Adrenal gland (tissue), 5 donors: ENCODE results near the gene STAT1.

ENCODE experiments used
- POLR2A ChIP-seq, 2 donors: fragments of 450-650 bp; IDR thresholded peaks; one replicate each; pipeline ENCODE4 v1.6.1; 2017; ENCODE audit warnings: antibody characterized with exemption in 2 of 2, mild to moderate bottlenecking in 2 of 2, moderate library complexity in 1 of 2
- TF ChIP-seq, protein P1 (sequence below), 6 experiments: fragments of 450-650 bp in 4 of 6; fragments of 200-600 bp in 2 of 6; sonication (generic) in 1 of 6; IDR thresholded peaks; 1 replicate in 5 of 6; 2 replicates in 1 of 6; pipeline versions ENCODE4 v1.5.1 to v1.8.0; 2016 to 2021; ENCODE audit warnings: antibody characterized with exemption in 6 of 6, mild to moderate bottlenecking in 2 of 6, moderate library complexity in 1 of 6
- donor health status: DM: no; HTN: no; CAD: no.

GRCh38 chr2:191013682-191013931 lies 364 bp downstream of the STAT1 start:
- TF ChIP-seq, protein P1, sequence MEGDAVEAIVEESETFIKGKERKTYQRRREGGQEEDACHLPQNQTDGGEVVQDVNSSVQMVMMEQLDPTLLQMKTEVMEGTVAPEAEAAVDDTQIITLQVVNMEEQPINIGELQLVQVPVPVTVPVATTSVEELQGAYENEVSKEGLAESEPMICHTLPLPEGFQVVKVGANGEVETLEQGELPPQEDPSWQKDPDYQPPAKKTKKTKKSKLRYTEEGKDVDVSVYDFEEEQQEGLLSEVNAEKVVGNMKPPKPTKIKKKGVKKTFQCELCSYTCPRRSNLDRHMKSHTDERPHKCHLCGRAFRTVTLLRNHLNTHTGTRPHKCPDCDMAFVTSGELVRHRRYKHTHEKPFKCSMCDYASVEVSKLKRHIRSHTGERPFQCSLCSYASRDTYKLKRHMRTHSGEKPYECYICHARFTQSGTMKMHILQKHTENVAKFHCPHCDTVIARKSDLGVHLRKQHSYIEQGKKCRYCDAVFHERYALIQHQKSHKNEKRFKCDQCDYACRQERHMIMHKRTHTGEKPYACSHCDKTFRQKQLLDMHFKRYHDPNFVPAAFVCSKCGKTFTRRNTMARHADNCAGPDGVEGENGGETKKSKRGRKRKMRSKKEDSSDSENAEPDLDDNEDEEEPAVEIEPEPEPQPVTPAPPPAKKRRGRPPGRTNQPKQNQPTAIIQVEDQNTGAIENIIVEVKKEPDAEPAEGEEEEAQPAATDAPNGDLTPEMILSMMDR (IDR thresholded peaks at IDR 0.05) = no peak
- no peak for TF ChIP-seq POLR2A (IDR thresholded peaks at IDR 0.05)
